GM12891 (cell line): ENCODE results near the gene SLC35F2.

ENCODE experiments used
- POLR2A ChIP-seq: IDR thresholded peaks from 2 replicates; pipeline ENCODE4 v1.6.1; 2011; ENCODE audit warnings: low read depth, low read length, control low read depth
- POLR2AphosphoS5 ChIP-seq: IDR thresholded peaks from 2 replicates; pipeline ENCODE4 v1.6.1; 2011; ENCODE audit warnings: low read depth, low read length, control low read depth

DNA sequence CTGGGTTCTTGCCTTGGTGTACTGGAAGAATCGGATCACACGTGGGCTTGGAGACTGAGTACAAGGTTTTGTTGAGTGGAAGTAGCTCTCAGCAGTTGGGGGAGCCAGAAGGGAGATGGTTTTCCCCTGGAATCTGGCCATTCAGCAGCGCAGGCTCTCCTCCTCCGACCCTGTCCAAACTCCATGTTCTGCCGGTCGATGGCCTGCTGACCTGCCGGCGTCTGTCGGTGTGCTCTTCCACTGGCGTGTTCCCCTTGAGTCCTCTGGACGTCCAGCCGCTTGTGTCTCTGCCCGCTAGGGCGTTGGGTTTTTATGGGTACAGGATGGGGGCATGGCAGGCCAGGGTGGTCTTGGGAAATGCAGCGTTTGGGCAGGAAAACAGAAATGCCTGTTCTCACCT, 108.3 kb downstream of the SLC35F2 start:
- no peak for TF ChIP-seq POLR2AphosphoS5
- no peak for TF ChIP-seq POLR2A
